HG03378 (cell line): ENCODE results near the gene GSTM5.
"Not testable (repeated sequence)": the region's sequence is repeated elsewhere in the genome, so short reads cannot be mapped to it uniquely, and the experiment has no call there.

Experiments
- ATAC-seq: cut with Tn5 transposase; IDR thresholded peaks from one replicate; pipeline ENCODE4 v1.9.1; 2021; ENCODE audit warnings: mild to moderate bottlenecking, moderate library complexity; ENCODE audit not compliant: unreplicated experiment

Gene GSTM5

GRCh38 chr1:109711593-109712320 lies at the start of gene GSTM5:
GSTM5 (plus strand) TSS chr1:109712251; CDS start chr1:109712313, 62 bp downstream.
- ATAC-seq: not testable (repeated sequence)

GRCh38 chr1:109664671-109665070 lies 47.4 kb upstream of the GSTM5 start:
- ATAC-seq: no peak

GRCh38 chr1:109667452-109668122 lies 44.5 kb upstream of the GSTM5 start, which contains the start of gene GSTM2:
GSTM2 (plus strand) TSS chr1:109668057; CDS start chr1:109668116, 59 bp downstream.
- peak; percentile 61 for ATAC-seq

GRCh38 chr1:109668123-109668775 lies 43.8 kb upstream of the GSTM5 start:
- no peak for ATAC-seq

GRCh38 chr1:109669246-109669948 lies 42.7 kb upstream of the GSTM5 start:
- no peak for ATAC-seq

- not testable (repeated sequence) for ATAC-seq
Observed at GRCh38 chr1:109669949-109670302, 42.1 kb upstream of the GSTM5 start.

GRCh38 chr1:109671067-109671466 lies 41.0 kb upstream of the GSTM5 start:
- ATAC-seq: no peak

- not testable (repeated sequence) for ATAC-seq
Observed at GRCh38 chr1:109673861-109674260, 38.2 kb upstream of the GSTM5 start.

- not testable (repeated sequence) for ATAC-seq
Observed at GRCh38 chr1:109676683-109677381, 35.2 kb upstream of the GSTM5 start.

GRCh38 chr1:109677459-109677858 lies 34.6 kb upstream of the GSTM5 start:
- no peak for ATAC-seq

- ATAC-seq: not testable (repeated sequence)
Observed at GRCh38 chr1:109678637-109679036, 33.4 kb upstream of the GSTM5 start.

GRCh38 chr1:109684777-109685176 lies 27.3 kb upstream of the GSTM5 start:
- not testable (repeated sequence) for ATAC-seq

GRCh38 chr1:109685399-109685798 lies 26.7 kb upstream of the GSTM5 start:
- not testable (repeated sequence) for ATAC-seq

GRCh38 chr1:109685890-109686289 lies 26.2 kb upstream of the GSTM5 start:
- ATAC-seq: not testable (repeated sequence)

- not testable (repeated sequence) for ATAC-seq
Observed at GRCh38 chr1:109687109-109687508, 24.9 kb upstream of the GSTM5 start.

GRCh38 chr1:109687641-109688499 lies 24.2 kb upstream of the GSTM5 start, which contains the start of gene GSTM1:
GSTM1 (plus strand) TSS chr1:109687817; CDS start chr1:109687874, 57 bp downstream.
- no peak for ATAC-seq

GRCh38 chr1:109689844-109690405 lies 22.1 kb upstream of the GSTM5 start:
- no peak for ATAC-seq

GRCh38 chr1:109691759-109692158 lies 20.3 kb upstream of the GSTM5 start:
- ATAC-seq: no peak

GRCh38 chr1:109694400-109694799 lies 17.7 kb upstream of the GSTM5 start:
- ATAC-seq: not testable (repeated sequence)
